Activated B cell treated with CpG ODN at 0.5 μM for 24 hours (primary cell): ENCODE results near the gene IFIH1. TPM values are rescaled to one million over a fixed set of nuclear protein-coding genes. Genes with fewer than 3 reads are reported as not detected.

Experiments
- ATAC-seq: fragments of 200-7000 bp; cut with Tn5 transposase; one replicate; pipeline ENCODE4 v1.10.0; 2021; ENCODE audit warnings: low read depth, mild to moderate bottlenecking, moderate library complexity
- CTCF ChIA-PET: fragments of 350-600 bp; sonication (Branson Sonifier 250); formaldehyde crosslinking; loops from one replicate; lab custom pipeline; 2021; ENCODE audit warnings: antibody characterized with exemption; lab: Charles Lee
- POLR2A ChIA-PET: fragments of 350-600 bp; sonication (Branson Sonifier 250); formaldehyde crosslinking; loops from one replicate; lab custom pipeline; 2021; ENCODE audit warnings: antibody characterized with exemption; lab: Charles Lee
- DNase-seq: peaks from one replicate; pipeline ENCODE4 v3.0.0; 2022
- H3K27ac Mint-ChIP-seq: one replicate; pipeline ENCODE4 v1.8.0; 2020; ENCODE audit warnings: mixed read lengths
- H3K27me3 Mint-ChIP-seq: one replicate; pipeline ENCODE4 v1.8.0; 2021; ENCODE audit warnings: mixed read lengths
- H3K36me3 Mint-ChIP-seq: one replicate; pipeline ENCODE4 v1.8.0; 2021; ENCODE audit warnings: low read depth, mixed read lengths
- H3K4me1 Mint-ChIP-seq: one replicate; pipeline ENCODE4 v1.8.0; 2021; ENCODE audit warnings: mixed read lengths
- H3K4me3 Mint-ChIP-seq: one replicate; pipeline ENCODE4 v1.8.0; 2020; ENCODE audit warnings: mild to moderate bottlenecking, mixed read lengths
- H3K9me3 Mint-ChIP-seq: one replicate; pipeline ENCODE4 v1.8.0; 2020; ENCODE audit warnings: mixed read lengths
- CTCF ChIP-seq: fragments of 200-600 bp; IDR thresholded peaks from one replicate; pipeline ENCODE4 v1.8.0; 2022; ENCODE audit warnings: antibody characterized with exemption, mild to moderate bottlenecking
- intact Hi-C: fragments of 100-400 bp; cut with micrococcal nuclease; formaldehyde crosslinking; loops from one replicate; pipeline ENCODE4 v1.15.1; 2024
- total RNA-seq: library from RNA; stranded (reverse); gene quantifications from 2 replicates; pipeline ENCODE4 v1.2.3, GENCODE V29; 2022

IFIH1 gene
- total RNA-seq, 1 donor from 2014 or later: 63.0 TPM

- Mint-ChIP-seq H3K36me3 (no peaks in the 10 kb centered on the region), H3K9me3 (no peaks in the 10 kb centered on the region), H3K4me3 (no peak overlapping the region), H3K27me3 (no peaks in the 10 kb centered on the region), H3K27ac (no peak overlapping the region), H3K4me1 (peaks cover 10% of the 10 kb centered on the region)
- ChIA-PET POLR2A (no interaction called here), CTCF (no interaction called here)
- no peak for TF ChIP-seq CTCF
- DNase-seq: no peak
- no peak for ATAC-seq
- intact Hi-C loops: no loop called here
Measured at GRCh38 chr2:162256591-162256991, 61.9 kb downstream of the IFIH1 start.

- CTCF ChIA-PET: no interaction called here
- H3K27ac Mint-ChIP-seq: no peak overlapping the region
- ATAC-seq: no peak
Measured at GRCh38 chr2:162254236-162254871, 64.1 kb downstream of the IFIH1 start.

GRCh38 chr2:162253435-162253834, 65.0 kb downstream of the IFIH1 start:
- no peaks in the 10 kb centered on the region for H3K27me3 Mint-ChIP-seq
- ChIA-PET CTCF (no interaction called here), POLR2A (no interaction called here)
- H3K4me3 Mint-ChIP-seq: no peak overlapping the region
- H3K9me3 Mint-ChIP-seq: peaks cover 3% of the 10 kb centered on the region
- intact Hi-C loops: no loop called here
- TF ChIP-seq CTCF: no peak
- no peak overlapping the region for H3K27ac Mint-ChIP-seq
- no peaks in the 10 kb centered on the region for H3K4me1 Mint-ChIP-seq
- ATAC-seq: no peak
- no peak for DNase-seq
- no peaks in the 10 kb centered on the region for H3K36me3 Mint-ChIP-seq

More at GRCh38 chr2:162254236-162254871, 64.1 kb downstream of the IFIH1 start:
- Mint-ChIP-seq H3K36me3 (no peaks in the 10 kb centered on the region), H3K9me3 (peaks cover 3% of the 10 kb centered on the region), H3K4me1 (no peaks in the 10 kb centered on the region), H3K4me3 (no peak overlapping the region), H3K27me3 (no peaks in the 10 kb centered on the region)
- POLR2A ChIA-PET: no interaction called here
- no peak for DNase-seq
- intact Hi-C loops: no loop called here
- TF ChIP-seq CTCF: no peak

GRCh38 chr2:162252153-162252552, 66.3 kb downstream of the IFIH1 start:
- H3K36me3 Mint-ChIP-seq: no peaks in the 10 kb centered on the region
- ChIA-PET CTCF (no interaction called here), POLR2A (no interaction called here)
- TF ChIP-seq CTCF: no peak
- no peak overlapping the region for H3K4me3 Mint-ChIP-seq
- peaks cover 3% of the 10 kb centered on the region for H3K9me3 Mint-ChIP-seq
- H3K4me1 Mint-ChIP-seq: no peaks in the 10 kb centered on the region
- peaks cover 5% of the 10 kb centered on the region for H3K27me3 Mint-ChIP-seq
- ATAC-seq: no peak
- H3K27ac Mint-ChIP-seq: no peak overlapping the region
- intact Hi-C loops: no loop called here
- no peak for DNase-seq

GRCh38 chr2:162245781-162246180, 72.7 kb downstream of the IFIH1 start:
- no peak for ATAC-seq
- no peak for TF ChIP-seq CTCF
- CTCF ChIA-PET: no interaction called here
- intact Hi-C loops: no loop called here
- Mint-ChIP-seq H3K27me3 (peaks cover 11% of the 10 kb centered on the region), H3K4me1 (no peaks in the 10 kb centered on the region), H3K36me3 (no peaks in the 10 kb centered on the region), H3K27ac (no peak overlapping the region), H3K4me3 (no peak overlapping the region), H3K9me3 (peaks cover 3% of the 10 kb centered on the region)
- POLR2A ChIA-PET: no interaction called here
- DNase-seq: no peak
